Activated naive CD4-positive, alpha-beta T cell treated with Interleukin-2 at 50 U/mL for 16 hours (primary cell): Measurements from ENCODE around the gene ITGB3.
"Not testable (repeated sequence)": the region's sequence is repeated elsewhere in the genome, so short reads cannot be mapped to it uniquely, and the experiment has no call there.

Experiments
- DNase-seq: peaks from one replicate; pipeline ENCODE4 v3.0.0-alpha.2; 2020

ITGB3 gene

GRCh38 chr17:47253541-47254402, at the start of gene ITGB3:
Gene ITGB3, plus strand, starts transcription at chr17:47253827. Its CDS starts 35 bp downstream, at chr17:47253862.
- DNase-seq, result peak; percentile 68

- peak; percentile 61 for DNase-seq
Measured at GRCh38 chr17:47203984-47204721, 49.5 kb upstream of the ITGB3 start.

GRCh38 chr17:47204722-47205418, 48.8 kb upstream of the ITGB3 start:
- peak; percentile 26 for DNase-seq

GRCh38 chr17:47205419-47205963, 48.1 kb upstream of the ITGB3 start:
- DNase-seq, result peak; percentile 73

GRCh38 chr17:47207143-47208067, 46.2 kb upstream of the ITGB3 start:
- DNase-seq, result no peak

GRCh38 chr17:47208744-47209488, 44.7 kb upstream of the ITGB3 start, which contains the start of gene MYL4:
Gene MYL4, plus strand, starts transcription at chr17:47209348. Its CDS starts 75 bp downstream, at chr17:47209423.
- DNase-seq, result no peak

- DNase-seq, result no peak
Measured at GRCh38 chr17:47209499-47209898, 44.1 kb upstream of the ITGB3 start.

GRCh38 chr17:47210105-47210504, 43.5 kb upstream of the ITGB3 start:
- no peak for DNase-seq

- no peak for DNase-seq
Measured at GRCh38 chr17:47210779-47211178, 42.8 kb upstream of the ITGB3 start.

- no peak for DNase-seq
Measured at GRCh38 chr17:47212458-47212857, 41.2 kb upstream of the ITGB3 start.

GRCh38 chr17:47213540-47213939, 40.1 kb upstream of the ITGB3 start:
- DNase-seq, result no peak

GRCh38 chr17:47214931-47215330, 38.7 kb upstream of the ITGB3 start:
- no peak for DNase-seq

- DNase-seq, result not testable (repeated sequence)
Measured at GRCh38 chr17:47216821-47217220, 36.8 kb upstream of the ITGB3 start.

- DNase-seq, result not testable (repeated sequence)
Measured at GRCh38 chr17:47217279-47217678, 36.3 kb upstream of the ITGB3 start.

- DNase-seq, result no peak
Measured at GRCh38 chr17:47218896-47219430, 34.7 kb upstream of the ITGB3 start.

- no peak for DNase-seq
Measured at GRCh38 chr17:47219621-47220475, 33.8 kb upstream of the ITGB3 start.

GRCh38 chr17:47220531-47220999, 33.1 kb upstream of the ITGB3 start:
- DNase-seq, result no peak

GRCh38 chr17:47221154-47221553, 32.5 kb upstream of the ITGB3 start:
- no peak for DNase-seq

- DNase-seq, result no peak
Measured at GRCh38 chr17:47222047-47222446, 31.6 kb upstream of the ITGB3 start.

- no peak for DNase-seq
Measured at GRCh38 chr17:47223007-47223406, 30.6 kb upstream of the ITGB3 start.
